HG02610 (cell line): ENCODE data around the gene CYP27B1.

ENCODE experiments used
- ATAC-seq: cut with Tn5 transposase; IDR thresholded peaks from one replicate; pipeline ENCODE4 v1.9.1; 2021; ENCODE audit warnings: mild to moderate bottlenecking, moderate library complexity; ENCODE audit not compliant: unreplicated experiment

Gene CYP27B1

GRCh38 chr12:57736741-57737466 lies 30.0 kb downstream of the CYP27B1 start:
- no peak for ATAC-seq

GRCh38 chr12:57735952-57736740 lies 30.7 kb downstream of the CYP27B1 start:
- ATAC-seq, result no peak

- ATAC-seq, result no peak
These were observed 31.6 kb downstream of the CYP27B1 start for GRCh38 chr12:57735198-57735855.

GRCh38 chr12:57734591-57734990 lies 32.3 kb downstream of the CYP27B1 start:
- ATAC-seq, result no peak

- ATAC-seq, result no peak
These were observed 33.0 kb downstream of the CYP27B1 start for GRCh38 chr12:57733928-57734327.

GRCh38 chr12:57732726-57733593 lies 33.9 kb downstream of the CYP27B1 start:
- no peak for ATAC-seq

GRCh38 chr12:57732270-57732669 lies 34.6 kb downstream of the CYP27B1 start:
- ATAC-seq, result no peak

- no peak for ATAC-seq
These were observed 35.3 kb downstream of the CYP27B1 start for GRCh38 chr12:57731411-57732080.

- ATAC-seq, result no peak
These were observed 36.4 kb downstream of the CYP27B1 start for GRCh38 chr12:57730336-57731067.

GRCh38 chr12:57729321-57729844 lies 37.5 kb downstream of the CYP27B1 start:
- ATAC-seq, result no peak

GRCh38 chr12:57727758-57728395 lies 39.0 kb downstream of the CYP27B1 start:
- no peak for ATAC-seq

- ATAC-seq, result no peak
These were observed 39.8 kb downstream of the CYP27B1 start for GRCh38 chr12:57726884-57727757.

- no peak for ATAC-seq
These were observed 40.6 kb downstream of the CYP27B1 start for GRCh38 chr12:57726151-57726883.

- no peak for ATAC-seq
These were observed 41.1 kb downstream of the CYP27B1 start for GRCh38 chr12:57725851-57726150.

- ATAC-seq, result no peak
These were observed 41.7 kb downstream of the CYP27B1 start for GRCh38 chr12:57724936-57725740.
